HG02981 (cell line): ENCODE results near the gene SCN8A.
"Not testable (repeated sequence)": the region's sequence is repeated elsewhere in the genome, so short reads cannot be mapped to it uniquely, and the experiment has no call there.

ENCODE experiments used
- ATAC-seq: cut with Tn5 transposase; IDR thresholded peaks from one replicate; pipeline ENCODE4 v1.9.1; 2021; ENCODE audit warnings: mild to moderate bottlenecking, moderate library complexity; ENCODE audit not compliant: unreplicated experiment

Gene SCN8A

DNA sequence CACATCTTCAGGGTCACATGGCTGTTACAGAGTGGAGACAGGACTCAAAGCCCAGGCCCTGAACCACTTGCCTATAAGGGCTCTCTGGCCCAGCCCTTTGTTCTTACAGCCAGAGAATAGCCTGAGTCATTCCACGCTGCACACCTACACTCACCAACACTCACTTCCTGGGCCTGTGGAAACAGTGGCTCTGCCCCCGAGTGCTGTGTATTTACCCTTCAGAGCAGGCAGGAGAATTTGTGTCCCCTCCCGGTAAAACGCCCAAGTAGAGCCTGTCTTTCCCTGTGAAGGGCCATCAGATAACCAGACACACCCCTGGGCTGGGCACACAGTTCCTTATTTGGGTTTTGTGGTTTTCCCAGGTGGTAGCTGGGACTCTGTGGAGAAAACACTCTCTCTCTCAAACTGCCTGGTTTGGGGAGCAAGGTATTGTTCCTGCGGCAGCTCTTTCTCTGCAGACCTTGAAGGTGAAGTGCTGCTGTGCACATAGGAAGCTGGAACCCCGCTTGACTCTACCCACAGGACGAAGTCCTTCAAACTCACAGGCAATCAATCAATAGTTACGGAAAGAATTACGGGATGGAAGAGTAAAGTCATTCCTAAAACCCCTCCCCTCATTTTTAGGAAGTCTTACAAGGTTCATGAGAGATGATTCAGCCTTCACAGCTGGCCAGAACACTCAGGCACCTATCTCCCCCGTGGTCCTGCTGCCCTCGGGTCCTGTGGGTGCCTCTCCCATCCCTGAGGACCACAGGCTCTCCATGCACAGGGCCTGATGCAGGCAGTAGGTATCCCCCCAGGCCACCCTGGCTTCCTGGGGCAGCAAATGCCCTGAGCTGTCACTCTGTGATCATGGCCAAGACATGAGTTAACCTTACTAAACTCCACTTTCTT is 237.1 kb downstream of the SCN8A start:
- no peak for ATAC-seq

DNA sequence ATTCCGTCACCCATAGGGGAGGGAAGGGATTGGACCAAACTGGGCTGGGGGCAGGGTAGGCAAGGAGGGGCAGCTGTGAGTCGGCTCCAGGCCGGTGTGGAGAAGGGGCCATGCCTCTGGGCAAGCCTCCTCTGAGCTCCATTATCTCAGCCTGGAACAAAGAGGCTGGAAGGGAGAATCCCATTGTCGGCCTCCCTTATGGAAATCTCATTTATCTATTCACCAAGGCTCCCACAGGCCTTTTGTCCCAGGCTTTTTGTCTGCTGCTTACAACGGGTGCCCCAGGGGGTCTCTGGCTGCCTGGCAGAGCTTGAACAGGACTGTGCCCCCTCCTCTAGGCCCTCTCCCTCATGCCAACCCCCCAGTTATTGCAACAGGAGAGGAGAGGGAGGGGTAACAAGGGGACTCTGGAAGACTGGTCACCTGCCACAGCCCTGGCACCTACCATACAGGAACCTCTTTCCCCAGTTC is 238.0 kb downstream of the SCN8A start:
- no peak for ATAC-seq

DNA sequence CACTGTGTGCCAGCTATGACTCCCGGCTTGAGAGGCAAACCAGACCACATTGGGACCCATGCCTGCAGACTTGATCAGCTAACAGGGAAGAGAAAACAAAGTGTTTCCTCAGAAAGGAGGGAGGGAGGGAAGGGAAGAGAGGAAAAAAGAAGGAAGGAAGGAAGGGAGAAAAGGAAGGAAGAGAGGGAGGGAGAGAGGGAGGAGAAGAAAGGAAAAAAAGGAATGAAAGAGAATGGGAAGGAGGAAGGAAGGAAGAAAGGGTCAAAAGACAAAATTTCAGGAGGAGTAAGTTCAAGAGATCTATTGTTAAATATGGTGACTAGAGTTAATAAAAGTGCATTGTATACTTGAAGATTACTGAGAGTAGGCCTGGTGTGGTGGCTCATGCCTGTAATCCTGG is 238.6 kb downstream of the SCN8A start:
- no peak for ATAC-seq

GRCh38 chr12:51831817-51832216 is 240.8 kb downstream of the SCN8A start:
- not testable (repeated sequence) for ATAC-seq

- no peak for ATAC-seq
Observed at GRCh38 chr12:51832354-51833107, 241.5 kb downstream of the SCN8A start.

DNA sequence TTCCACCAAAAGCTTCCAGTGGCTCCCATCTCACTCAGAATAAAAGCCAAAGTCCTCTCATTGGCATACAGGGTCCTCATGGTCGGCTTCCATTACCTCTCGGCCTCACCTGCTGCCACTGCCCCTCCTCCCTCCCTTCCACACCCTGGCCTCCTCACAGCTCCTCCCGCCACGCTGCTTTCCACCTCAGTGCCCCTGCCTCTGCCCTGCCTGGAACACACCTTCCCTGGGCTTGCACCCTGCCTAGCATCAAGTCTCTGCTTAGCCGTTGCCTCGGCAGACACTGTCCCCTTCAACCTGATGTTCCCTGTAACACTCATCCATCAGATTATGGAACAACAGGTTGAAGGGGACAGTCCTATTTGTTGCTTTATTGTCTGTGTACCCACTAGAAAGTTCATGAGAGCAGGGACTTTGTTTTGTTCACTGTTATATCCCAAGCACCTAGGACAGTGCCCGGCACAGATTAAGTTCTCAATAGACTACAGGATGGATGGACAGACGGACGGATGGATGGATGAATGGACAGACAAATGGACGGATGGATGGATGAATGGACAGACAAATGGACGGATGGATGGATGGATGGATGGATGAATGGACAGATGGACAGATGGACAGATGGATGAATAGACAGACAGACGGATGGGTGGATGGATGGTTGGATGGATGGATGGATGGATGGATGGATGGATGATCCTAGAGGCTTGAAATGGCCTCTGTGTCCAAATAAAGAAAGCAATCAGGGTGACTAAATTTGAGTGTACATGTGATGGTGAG is 242.6 kb downstream of the SCN8A start:
- ATAC-seq: no peak

- no peak for ATAC-seq
Observed at GRCh38 chr12:51834411-51834810, 243.4 kb downstream of the SCN8A start.

DNA sequence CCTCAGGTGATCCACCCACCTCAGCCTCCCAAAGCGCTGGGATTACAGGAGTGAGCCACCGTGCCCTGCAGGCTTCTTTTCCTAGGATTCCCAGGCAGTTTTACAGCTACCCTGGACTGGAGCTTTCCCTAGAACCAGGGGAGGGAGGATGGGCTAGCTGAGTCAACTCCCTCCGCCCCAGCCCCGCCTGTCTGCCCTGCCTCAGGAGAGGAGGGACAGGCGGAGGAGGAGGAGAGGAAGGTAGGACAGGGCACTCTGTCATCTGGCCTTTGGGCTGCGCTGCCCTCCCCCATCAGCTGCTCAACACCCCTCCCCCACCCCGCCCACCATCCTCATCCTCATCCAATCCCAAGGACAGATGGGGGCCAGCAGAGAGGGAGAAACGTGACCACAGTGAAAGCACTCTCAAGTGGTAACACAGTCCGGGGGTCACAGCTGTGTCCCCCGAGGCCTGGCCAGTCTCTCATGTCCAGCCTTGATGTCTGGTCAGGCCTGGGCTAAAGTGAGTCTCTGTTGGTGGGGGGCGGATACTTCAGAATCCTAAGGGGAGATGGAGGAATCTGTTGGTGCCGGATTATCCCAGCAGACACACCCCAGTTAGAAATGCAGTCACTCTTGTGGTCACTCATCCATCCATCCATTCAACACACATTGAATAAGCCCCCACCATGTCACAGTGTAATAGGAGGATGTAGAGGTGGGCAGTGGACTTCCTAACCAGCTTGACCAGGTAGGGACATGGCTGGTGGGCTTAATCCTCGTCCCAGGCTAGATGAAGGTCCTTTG is 245.2 kb downstream of the SCN8A start:
- no peak for ATAC-seq

GRCh38 chr12:51836827-51837173 is 245.8 kb downstream of the SCN8A start:
- no peak for ATAC-seq

DNA sequence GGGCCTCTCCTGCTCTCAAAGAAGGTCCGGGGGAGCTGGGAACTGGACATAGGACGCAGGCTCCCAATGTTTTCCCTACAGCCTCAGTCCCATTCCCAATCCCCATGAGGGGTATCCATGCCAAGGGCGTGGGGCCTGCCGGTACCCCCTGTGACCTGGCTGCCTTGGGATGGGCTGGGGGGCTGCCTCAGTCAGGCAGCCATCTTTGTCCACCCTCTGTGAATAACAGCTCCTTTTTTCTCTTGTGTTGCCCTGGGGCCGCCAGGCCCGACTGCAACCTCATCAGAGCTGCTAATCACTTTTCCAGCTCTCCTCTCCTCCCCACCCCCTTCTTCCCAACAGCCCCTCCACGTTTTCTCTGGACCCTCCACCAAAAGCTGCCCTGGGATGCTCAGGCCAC is 246.3 kb downstream of the SCN8A start:
- ATAC-seq: no peak

DNA sequence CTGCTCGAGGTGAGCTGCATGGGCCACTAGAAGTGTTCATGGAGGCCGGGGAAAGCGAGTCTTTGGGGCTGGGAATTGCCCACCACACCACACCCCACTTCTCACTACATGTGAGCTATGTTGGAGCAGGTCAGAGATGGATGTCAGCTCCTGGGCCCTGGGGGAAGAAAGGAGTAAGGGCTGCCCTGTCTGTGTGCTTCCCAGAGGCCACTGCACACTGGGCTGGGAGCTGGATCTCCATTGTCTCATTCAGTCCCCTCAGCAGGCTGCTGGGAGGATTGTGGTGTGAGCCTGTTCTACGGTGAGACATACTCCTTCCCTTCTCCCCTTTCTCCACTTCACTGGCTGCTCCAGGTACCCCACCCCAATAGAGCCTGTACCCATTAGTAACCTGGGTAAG is 247.0 kb downstream of the SCN8A start:
- ATAC-seq: no peak

GRCh38 chr12:51838762-51839161 is 247.7 kb downstream of the SCN8A start:
- ATAC-seq: no peak

- no peak for ATAC-seq
Observed at GRCh38 chr12:51839310-51839947, 248.4 kb downstream of the SCN8A start.

GRCh38 chr12:51840966-51841365 is 249.9 kb downstream of the SCN8A start:
- ATAC-seq: no peak

DNA sequence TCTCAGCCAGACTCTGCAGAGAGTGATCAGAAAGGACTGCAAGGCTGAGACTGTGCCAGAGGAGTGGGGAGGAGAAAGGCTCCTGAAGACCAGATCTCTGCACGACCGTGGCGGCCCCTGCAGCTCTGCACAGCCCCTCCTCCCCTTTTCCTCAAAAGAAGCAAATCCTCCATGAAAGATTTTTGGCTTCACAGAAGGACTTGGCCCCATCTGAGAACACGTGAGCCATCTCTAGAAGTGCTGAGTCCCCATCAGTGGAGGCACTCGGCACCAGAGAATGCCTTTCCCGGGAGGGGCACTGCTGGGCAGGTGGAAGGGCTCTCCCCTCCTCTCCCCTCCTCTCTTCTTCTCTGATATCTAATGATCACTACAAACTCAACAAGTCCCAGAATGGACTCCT is 250.7 kb downstream of the SCN8A start:
- no peak for ATAC-seq

DNA sequence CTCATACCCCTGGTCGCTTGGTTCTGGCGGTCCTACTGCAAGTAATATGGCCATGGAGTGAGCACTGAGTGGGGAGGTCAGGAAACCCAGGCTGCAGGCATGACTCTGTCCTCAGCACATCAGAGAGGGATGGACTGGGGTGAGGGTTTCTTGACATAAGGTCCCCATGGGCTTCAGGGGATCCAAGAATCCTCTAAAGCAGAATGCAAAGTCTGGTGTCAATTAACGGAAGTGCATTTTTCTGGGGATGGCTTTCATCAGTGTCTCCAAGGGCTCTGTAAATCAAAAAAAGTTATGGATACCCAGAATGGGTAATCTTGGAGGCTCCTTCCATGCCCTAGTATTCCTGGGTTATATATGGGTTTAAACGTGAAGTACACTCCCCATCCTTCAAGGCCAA is 253.8 kb downstream of the SCN8A start:
- ATAC-seq: no peak

GRCh38 chr12:51845482-51845881 is 254.4 kb downstream of the SCN8A start:
- no peak for ATAC-seq

- ATAC-seq: no peak
Observed at GRCh38 chr12:51846271-51846691, 255.2 kb downstream of the SCN8A start.

- no peak for ATAC-seq
Observed at GRCh38 chr12:51846911-51847642, 256.0 kb downstream of the SCN8A start.
